Sigmoid colon (tissue), 7 donors: ENCODE data around the gene TECTB. TPM values are rescaled to one million over a fixed set of nuclear protein-coding genes. Genes with fewer than 3 reads are reported as not detected.

Source experiments
- DNase-seq: peaks from one replicate; pipeline ENCODE4 v3.0.0-alpha.2; 2019
- H3K27ac ChIP-seq, 4 donors: fragments of 200-600 bp; sonication (generic); one replicate each; pipeline ENCODE4 v1.5.1; 2016 to 2019; ENCODE audit warnings: mild to moderate bottlenecking in 1 of 4
- H3K27me3 ChIP-seq, 3 donors: fragments of 200-600 bp; sonication (generic); one replicate each; pipeline ENCODE4 v1.5.1; 2019; ENCODE audit warnings: mild to moderate bottlenecking in 1 of 3
- H3K36me3 ChIP-seq, 4 donors: fragments of 200-600 bp; sonication (generic); one replicate each; pipeline ENCODE4 v1.5.1; 2016 to 2019
- H3K4me1 ChIP-seq, 4 donors: fragments of 200-600 bp; sonication (generic); one replicate each; pipeline ENCODE4 v1.5.1; 2017 to 2019
- H3K4me3 ChIP-seq, 4 donors: fragments of 200-600 bp; sonication (generic); one replicate each; pipeline ENCODE4 v1.5.1; 2017 to 2019; ENCODE audit warnings: mild to moderate bottlenecking in 2 of 4, moderate library complexity in 1 of 4
- H3K9me3 ChIP-seq, 4 donors: fragments of 200-600 bp in 3 of 4; sonication (generic) in 3 of 4; one replicate each; pipeline versions ENCODE4 v1.5.1 to v1.6.1; 2013 to 2019
- CTCF ChIP-seq, 4 experiments: fragments of 450-650 bp in 3 of 4; fragments of 200-600 bp in 1 of 4; IDR thresholded peaks; one replicate each; pipeline ENCODE4 v1.5.1; 2016 to 2019; ENCODE audit warnings: antibody characterized with exemption in 4 of 4, mild to moderate bottlenecking in 3 of 4, moderate library complexity in 2 of 4
- EP300 ChIP-seq, 4 donors: sonication (generic); formaldehyde crosslinking; IDR thresholded peaks; one replicate each; pipeline ENCODE4 v1.6.1; 2017; ENCODE audit warnings: antibody characterized with exemption in 4 of 4
- POLR2A ChIP-seq, 2 donors: fragments of 450-650 bp; IDR thresholded peaks; one replicate each; pipeline ENCODE4 v1.6.1; 2016; ENCODE audit warnings: antibody characterized with exemption in 2 of 2, mild to moderate bottlenecking in 2 of 2, moderate library complexity in 2 of 2
- POLR2AphosphoS5 ChIP-seq, 4 donors: sonication (generic); formaldehyde crosslinking; IDR thresholded peaks; one replicate each; pipeline ENCODE4 v1.6.1; 2017; ENCODE audit warnings: antibody characterized with exemption in 4 of 4
- intact Hi-C: fragments of 100-400 bp; cut with DNase I; formaldehyde crosslinking; loops from one replicate; pipeline ENCODE4 v1.15.1; 2023
- polyA plus RNA-seq, 3 donors: library from polyadenylated mRNA; stranded (reverse); fragments of 200-250 nt; gene quantifications; one replicate each; pipeline ENCODE4 v1.2.3, GENCODE V29; 2013
- small RNA-seq, 3 donors: library from RNA; depleted of rRNA; stranded (forward); fragments of <200 nt; gene quantifications; one replicate each; pipeline ENCODE3, GENCODE V24; 2016
- total RNA-seq, 4 donors: library from RNA; depleted of rRNA; stranded (reverse); fragments of >200 nt; gene quantifications; one replicate each; pipeline ENCODE4 v1.1.0, GENCODE V29; 2016
- donor health status: healthy with polysubstance abuse.
- donor health status: Bipolar disorder and iron deficiency.
- donor health status: healthy.

Gene TECTB
- total and polyA plus RNA-seq, 7 donors = not detected

- TF ChIP-seq EP300 (IDR thresholded peaks at IDR 0.05) (no peak), POLR2A (IDR thresholded peaks at IDR 0.05) (no peak), CTCF (IDR thresholded peaks at IDR 0.05) (no peak), POLR2AphosphoS5 (IDR thresholded peaks at IDR 0.05) (no peak)
- no peaks in the 10 kb centered on the region for H3K27me3 ChIP-seq
- DNase-seq = no peak
- intact Hi-C loops = no loop called here
- H3K27ac ChIP-seq = no peak overlapping the region
- H3K36me3 ChIP-seq = no peaks in the 10 kb centered on the region
- no peaks in the 10 kb centered on the region for H3K9me3 ChIP-seq
- H3K4me3 ChIP-seq = no peak overlapping the region
- H3K4me1 ChIP-seq = no peaks in the 10 kb centered on the region
Measured at GRCh38 chr10:112353046-112353445, 69.8 kb downstream of the TECTB start.

Small RNA genes within 50 kb of the gene (small RNA-seq; reads per million reads assigned to genes)
- 0 reads per million in 3 donors for gene MIR6715A

Other genes starting within 250 kb of the TECTB start
- gene GPAM, start 99.6 kb upstream of the TECTB start, total RNA-seq = 10 to 100 TPM in 1 of 4 donors, 1 to 10 TPM in 3; 4.8 to 61.4 (median 6.1) TPM
- 10 to 100 TPM in 1 of 3 donors, 1 to 10 TPM in 1, under 1 TPM in 1; 0.92 to 14.4 (median 3.0) TPM for gene GPAM, start 99.6 kb upstream of the TECTB start, polyA plus RNA-seq
- 1 to 10 TPM; 5.3 to 9.4 (median 7.4) TPM for gene ACSL5, start 90.7 kb downstream of the TECTB start, total RNA-seq
- gene ACSL5, start 90.7 kb downstream of the TECTB start, polyA plus RNA-seq = 10 to 100 TPM; 15.6 to 96.8 (median 35.4) TPM
- 10 to 100 TPM; 16.7 to 32.1 (median 23.3) TPM for gene ZDHHC6, start 163.5 kb downstream of the TECTB start, total RNA-seq
- 10 to 100 TPM; 18.0 to 35.0 (median 22.9) TPM for gene ZDHHC6, start 163.5 kb downstream of the TECTB start, polyA plus RNA-seq
- gene VTI1A, start 163.8 kb downstream of the TECTB start, total RNA-seq = 10 to 100 TPM; 36.8 to 80.3 (median 41.7) TPM
- 10 to 100 TPM; 10.8 to 20.8 (median 20.1) TPM for gene VTI1A, start 163.8 kb downstream of the TECTB start, polyA plus RNA-seq